ENCODE measurements around the gene TSR1.

DNA sequence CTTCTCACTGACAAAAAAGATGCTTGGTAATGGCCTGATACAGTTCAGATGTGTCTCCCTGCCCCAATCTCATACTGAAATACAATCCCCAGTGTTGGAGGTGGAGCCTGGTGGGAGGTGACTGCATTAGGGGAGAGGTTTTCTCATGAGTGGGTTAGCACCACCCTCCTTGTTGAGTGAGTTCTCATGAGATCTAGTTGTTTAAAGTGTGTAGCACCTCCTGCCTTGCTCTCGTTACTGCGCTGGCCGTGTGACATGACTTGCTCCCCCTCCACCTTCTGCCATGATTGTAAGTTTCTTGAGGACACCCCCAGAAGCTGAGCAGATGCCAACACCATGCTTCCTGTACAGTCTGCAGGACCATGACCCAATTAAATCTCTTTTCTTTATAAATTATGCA, 5.0 kb downstream of the TSR1 start:
- TF ChIP-seq CTCF (IDR thresholded peaks at IDR 0.05; ENCODE audit: borderline replicate concordance, extremely low read depth, low read length, poor library complexity, severe bottlenecking) (no peak), EZH2 (IDR thresholded peaks at IDR 0.05; ENCODE audit: borderline replicate concordance, low read depth, low read length, severe bottlenecking) (no peak)

Measured in DND-41 (cell line).